B cell (primary cell): ENCODE data around the gene ZNF790. TPM values are rescaled to one million over a fixed set of nuclear protein-coding genes. Genes with fewer than 3 reads are reported as not detected.

Experiments
- ATAC-seq: fragments of 200-7000 bp; cut with Tn5 transposase; one replicate; pipeline ENCODE4 v1.10.0; 2021; ENCODE audit warnings: low read depth, mild to moderate bottlenecking, moderate number of reproducible peaks, moderate library complexity
- CTCF ChIA-PET: fragments of 350-600 bp; sonication (Branson Sonifier 250); formaldehyde crosslinking; loops from one replicate; lab custom pipeline; 2021; ENCODE audit warnings: antibody characterized with exemption, inconsistent platforms; lab: Charles Lee
- POLR2A ChIA-PET: fragments of 350-600 bp; sonication (Branson Sonifier 250); formaldehyde crosslinking; loops from one replicate; lab custom pipeline; 2021; ENCODE audit warnings: antibody characterized with exemption; lab: Charles Lee
- DNase-seq: peaks from one replicate; pipeline ENCODE4 v3.0.0; 2013
- H2AFZ ChIP-seq: 2 replicates; pipeline ENCODE4 v1.6.1; 2012; ENCODE audit warnings: mild to moderate bottlenecking, low read depth, low read length; ENCODE audit not compliant: insufficient read depth, poor library complexity, severe bottlenecking
- H3K27ac ChIP-seq, 2 donors: 1 replicate in 1 of 2; 2 replicates in 1 of 2; pipeline ENCODE4 v1.5.1; 2012 to 2013; ENCODE audit warnings: low read length in 2 of 2, mild to moderate bottlenecking in 2 of 2, moderate library complexity in 1 of 2
- H3K27me3 ChIP-seq, 4 experiments: fragments of 200-600 bp in 1 of 4; sonication (generic) in 1 of 4; replicated peaks in 1 of 4; 1 replicate in 2 of 4; 2 replicates in 2 of 4; pipeline versions ENCODE4 v1.6.1 to v1.7.0; 2013 to 2016; ENCODE audit warnings: low read length in 3 of 4, mild to moderate bottlenecking in 2 of 4, mixed read lengths in 1 of 4, moderate library complexity in 1 of 4; ENCODE audit not compliant: insufficient read depth in 4 of 4, control insufficient read depth in 3 of 4; ENCODE audit errors: control extremely low read depth in 1 of 4
- H3K36me3 ChIP-seq, 2 experiments: replicated peaks in 1 of 2; 1 replicate in 1 of 2; 2 replicates in 1 of 2; pipeline versions ENCODE4 v1.6.1 to v1.7.1; 2013; ENCODE audit warnings: low read length in 1 of 2; ENCODE audit not compliant: insufficient read depth in 2 of 2, control insufficient read depth in 1 of 2; ENCODE audit errors: control extremely low read depth in 1 of 2, extremely low read depth in 1 of 2
- H3K4me1 ChIP-seq, 2 donors: fragments of 200-600 bp in 1 of 2; sonication (generic) in 1 of 2; 1 replicate in 1 of 2; 2 replicates in 1 of 2; pipeline versions ENCODE4 v1.5.1 to v1.6.1; 2013 to 2017; ENCODE audit warnings: low read length in 2 of 2; ENCODE audit not compliant: control insufficient read depth in 2 of 2, insufficient read depth in 2 of 2
- H3K4me2 ChIP-seq: replicated peaks from 2 replicates; pipeline ENCODE3; 2012; ENCODE audit warnings: mild to moderate bottlenecking, low read depth, low read length; ENCODE audit not compliant: poor library complexity, severe bottlenecking
- H3K4me3 ChIP-seq, 5 experiments: fragments of 200-600 bp in 1 of 5; sonication (generic) in 1 of 5; 1 replicate in 3 of 5; 2 replicates in 2 of 5; pipeline versions ENCODE4 v1.5.1 to v1.7.0; 2011 to 2016; ENCODE audit warnings: low read length in 4 of 5, mild to moderate bottlenecking in 4 of 5, low read depth in 2 of 5, control low read depth in 1 of 5, moderate library complexity in 1 of 5; ENCODE audit not compliant: insufficient read depth in 1 of 5; ENCODE audit errors: control extremely low read depth in 1 of 5, extremely low read depth in 1 of 5
- H3K79me2 ChIP-seq: fragments of 200-600 bp; sonication (generic); one replicate; pipeline ENCODE4 v1.6.0; 2016; ENCODE audit warnings: low read length; ENCODE audit not compliant: control insufficient read depth, insufficient read depth
- H3K9ac ChIP-seq: fragments of 200-600 bp; sonication (generic); 2 replicates; pipeline ENCODE4 v1.6.1; 2017; ENCODE audit warnings: mild to moderate bottlenecking, low read length, moderate library complexity
- H3K9me3 ChIP-seq, 3 donors: one replicate each; pipeline versions ENCODE4 v1.6.1 to v1.7.1; 2013; ENCODE audit warnings: low read length in 2 of 3; ENCODE audit not compliant: control insufficient read depth in 2 of 3, insufficient read depth in 1 of 3; ENCODE audit errors: control extremely low read depth in 1 of 3
- H4K20me1 ChIP-seq: 2 replicates; pipeline ENCODE4 v1.6.0; 2012; ENCODE audit warnings: mild to moderate bottlenecking, low read length; ENCODE audit not compliant: insufficient read depth, control insufficient read depth, poor library complexity, severe bottlenecking
- H3K27ac Mint-ChIP-seq: one replicate; pipeline ENCODE4 v1.8.0; 2021; ENCODE audit warnings: mixed read lengths
- H3K27me3 Mint-ChIP-seq: one replicate; pipeline ENCODE4 v1.8.0; 2021; ENCODE audit warnings: mixed read lengths
- H3K4me1 Mint-ChIP-seq: one replicate; pipeline ENCODE4 v1.8.0; 2021; ENCODE audit warnings: mixed read lengths
- H3K4me3 Mint-ChIP-seq: one replicate; pipeline ENCODE4 v1.8.0; 2021; ENCODE audit warnings: mixed read lengths
- H3K9me3 Mint-ChIP-seq: one replicate; pipeline ENCODE4 v1.8.0; 2022; ENCODE audit warnings: mixed read lengths; ENCODE audit not compliant: insufficient read depth
- CTCF ChIP-seq: fragments of 200-600 bp; IDR thresholded peaks from one replicate; pipeline ENCODE4 v1.8.0; 2022; ENCODE audit warnings: antibody characterized with exemption, mild to moderate bottlenecking
- EZH2 ChIP-seq: IDR thresholded peaks from 2 replicates; pipeline ENCODE4 v1.6.1; 2012; ENCODE audit warnings: borderline replicate concordance, low read depth, mild to moderate bottlenecking, moderate library complexity, low read length; ENCODE audit not compliant: insufficient read depth, poor library complexity, severe bottlenecking
- WGBS: methylation state at CpG from one replicate; pipeline ENCODE4 v1.1.5; 2013; ENCODE audit warnings: missing lambda C conversion rate; ENCODE audit not compliant: insufficient coverage; 5-methylcytosine and 5-hydroxymethylcytosine counted together
- intact Hi-C: fragments of 100-400 bp; cut with micrococcal nuclease; formaldehyde crosslinking; loops from one replicate; pipeline ENCODE4 v1.10.0; 2022
- polyA plus RNA-seq: library from polyadenylated mRNA; depleted of rRNA; stranded (reverse); fragments of >200 nt; gene quantifications from 2 replicates; pipeline ENCODE4 v1.2.3, GENCODE V29; 2012
- small RNA-seq: library from RNA; depleted of rRNA; stranded (forward); fragments of <200 nt; gene quantifications from one replicate; pipeline ENCODE3, GENCODE V24; 2012; ENCODE audit warnings: low replicate concordance, low read depth; ENCODE audit not compliant: insufficient read length
- total RNA-seq, 2 donors: library from RNA; stranded (reverse); fragments of 120-200 nt in 1 of 2; gene quantifications; 1 replicate in 1 of 2; 2 replicates in 1 of 2; pipeline versions ENCODE4 v1.2.3 to v1.2.4, GENCODE V29; 2013 to 2022

The ZNF790 gene
- total and polyA plus RNA-seq, 2 donors (not counting 1 experiment from before 2014, with no cell fraction given) = 1.1 to 14.8 TPM

- peaks cover 25% of the 10 kb centered on the region for H3K4me1 Mint-ChIP-seq
- H2AFZ ChIP-seq = peak overlapping the region; percentile 100
Observed at GRCh38 chr19:36771261-36772231, 66.6 kb downstream of the ZNF790 start.

More at GRCh38 chr19:36771261-36772231, 66.6 kb downstream of the ZNF790 start:
- no peak for ATAC-seq
- WGBS = 7% methylated on average over 27 of the region's 29 CpGs
- peak; percentile 69 for DNase-seq
- H3K9me3 ChIP-seq = peaks cover 3 to 65% (median 24%) of the 10 kb centered on the region in 3 donors
- Mint-ChIP-seq H3K4me3 (peak overlapping the region; percentile 98), H3K9me3 (peaks cover 12% of the 10 kb centered on the region), H3K27me3 (no peaks in the 10 kb centered on the region), H3K27ac (peak overlapping the region; percentile 94)
- CTCF ChIA-PET = no interaction called here
- H3K27me3 ChIP-seq = no peaks in the 10 kb centered on the region
- peak overlapping the region; percentile 69 to 81 for H3K27ac ChIP-seq
- no peaks in the 10 kb centered on the region for H3K36me3 ChIP-seq
- peak overlapping the region; percentile 66 to 99 (median 96) for H3K4me3 ChIP-seq
- intact Hi-C loops = loop anchor here (1.0 to 10.0 kb wide), 10 partner anchors 67 to 1003 kb away; partner anchors contain the start of genes ZFP14, ZNF260, ZNF345 and ZNF420
- H3K9ac ChIP-seq = peak overlapping the region; percentile 90
- H3K4me1 ChIP-seq = peaks cover 15 to 21% of the 10 kb centered on the region in 2 donors
- no peaks in the 10 kb centered on the region for H4K20me1 ChIP-seq
- peaks cover 29% of the 10 kb centered on the region for H3K79me2 ChIP-seq
- POLR2A ChIA-PET = interaction anchor here (0.6 kb wide), 1 partner anchor 129 kb away, joined by 8 read pairs; no protein-coding TSS in a partner anchor
- peak overlapping the region; percentile 92 for H3K4me2 ChIP-seq
- TF ChIP-seq EZH2 = no peak
- TF ChIP-seq CTCF = no peak

Small RNA genes lying within 50 kb of the gene (small RNA-seq; reads per million reads assigned to genes)
- gene RF00019 = not detected

Other genes with a start within 250 kb of the ZNF790 start
- gene ZNF382, start 233.1 kb downstream of the ZNF790 start, total RNA-seq = 24.7 and 24.8 TPM in 2 replicates
- 5.3 and 6.2 TPM in 2 replicates for gene ZNF382, start 233.1 kb downstream of the ZNF790 start, polyA plus RNA-seq
- 22.3 and 25.6 TPM in 2 replicates for gene ZNF461, start 171.6 kb downstream of the ZNF790 start, total RNA-seq
- gene ZNF461, start 171.6 kb downstream of the ZNF790 start, polyA plus RNA-seq = 9.8 and 16.5 TPM in 2 replicates
- gene ZNF567, start 150.8 kb downstream of the ZNF790 start, total RNA-seq = 19.7 and 22.4 TPM in 2 replicates
- gene ZNF567, start 150.8 kb downstream of the ZNF790 start, polyA plus RNA-seq = 5.3 and 9.8 TPM in 2 replicates
- gene ZNF850, start 65.6 kb downstream of the ZNF790 start, total RNA-seq = 6.0 and 6.7 TPM in 2 replicates
- gene ZNF850, start 65.6 kb downstream of the ZNF790 start, polyA plus RNA-seq = 1.7 and 2.0 TPM in 2 replicates
- gene ZNF345, start 12.5 kb upstream of the ZNF790 start, total RNA-seq = 17.7 and 19.5 TPM in 2 replicates
- 6.2 and 8.8 TPM in 2 replicates for gene ZNF345, start 12.5 kb upstream of the ZNF790 start, polyA plus RNA-seq
- 8.4 and 9.6 TPM in 2 replicates for gene ZNF829, start 77.9 kb upstream of the ZNF790 start, total RNA-seq
- 1.5 and 2.2 TPM in 2 replicates for gene ZNF829, start 77.9 kb upstream of the ZNF790 start, polyA plus RNA-seq
- gene ZNF568, start 77.9 kb upstream of the ZNF790 start, total RNA-seq = 19.4 and 21.1 TPM in 2 replicates
- gene ZNF568, start 77.9 kb upstream of the ZNF790 start, polyA plus RNA-seq = 8.2 and 9.8 TPM in 2 replicates
- 17.4 and 24.9 TPM in 2 replicates for gene ZNF420, start 240.0 kb upstream of the ZNF790 start, total RNA-seq
- gene ZNF420, start 240.0 kb upstream of the ZNF790 start, polyA plus RNA-seq = 7.7 and 10.4 TPM in 2 replicates